BLaER1 (cell line): ENCODE measurements around the gene C12orf50.
"Not testable (repeated sequence)": the region's sequence is repeated elsewhere in the genome, so short reads cannot be mapped to it uniquely, and the experiment has no call there.

Experiments
- H3K27ac ChIP-seq: shearing (Covaris generic); formaldehyde crosslinking; 2 replicates; pipeline ENCODE4 v1.8.1; 2022
- H3K27me3 ChIP-seq: shearing (Covaris generic); formaldehyde crosslinking; 2 replicates; pipeline ENCODE4 v1.8.1; 2022
- H3K36me3 ChIP-seq: shearing (Covaris generic); formaldehyde crosslinking; 2 replicates; pipeline ENCODE4 v1.8.1; 2022
- H3K4me1 ChIP-seq: shearing (Covaris generic); formaldehyde crosslinking; 2 replicates; pipeline ENCODE4 v1.8.1; 2022
- H3K4me2 ChIP-seq: shearing (Covaris generic); formaldehyde crosslinking; 2 replicates; pipeline ENCODE4 v1.8.1; 2022
- H3K4me3 ChIP-seq: shearing (Covaris generic); formaldehyde crosslinking; 2 replicates; pipeline ENCODE4 v1.8.1; 2022
- H3K9ac ChIP-seq: shearing (Covaris generic); formaldehyde crosslinking; 2 replicates; pipeline ENCODE4 v1.8.1; 2022
- H3K9me3 ChIP-seq: shearing (Covaris generic); formaldehyde crosslinking; 2 replicates; pipeline ENCODE4 v1.8.1; 2022
- H4K20me1 ChIP-seq: shearing (Covaris generic); formaldehyde crosslinking; 2 replicates; pipeline ENCODE4 v1.8.1; 2022
- Cebpa-rat ChIP-seq: shearing (Covaris generic); IDR thresholded peaks from 2 replicates; pipeline ENCODE4 v1.8.1; 2022

Gene C12orf50

GRCh38 chr12:88036353-88036965, 7.3 kb upstream of the C12orf50 start:
- H4K20me1 ChIP-seq, result peaks cover 57% of the 10 kb centered on the region
- H3K4me1 ChIP-seq, result peaks cover 24% of the 10 kb centered on the region
- H3K4me3 ChIP-seq, result peak overlapping the region; percentile 75
- 0 out of 2 replicates have a peak overlapping the region, but pooled peaks have one; percentile 69 for H3K27ac ChIP-seq
- peak overlapping the region; percentile 80 for H3K9ac ChIP-seq
- peak overlapping the region; percentile 85 for H3K4me2 ChIP-seq
- no peak for TF ChIP-seq Cebpa-rat
- H3K9me3 ChIP-seq, result peaks cover 7% of the 10 kb centered on the region
- H3K27me3 ChIP-seq, result no peaks in the 10 kb centered on the region
- H3K36me3 ChIP-seq, result peaks cover 10% of the 10 kb centered on the region; the same call in 1 of the 2 replicates

DNA sequence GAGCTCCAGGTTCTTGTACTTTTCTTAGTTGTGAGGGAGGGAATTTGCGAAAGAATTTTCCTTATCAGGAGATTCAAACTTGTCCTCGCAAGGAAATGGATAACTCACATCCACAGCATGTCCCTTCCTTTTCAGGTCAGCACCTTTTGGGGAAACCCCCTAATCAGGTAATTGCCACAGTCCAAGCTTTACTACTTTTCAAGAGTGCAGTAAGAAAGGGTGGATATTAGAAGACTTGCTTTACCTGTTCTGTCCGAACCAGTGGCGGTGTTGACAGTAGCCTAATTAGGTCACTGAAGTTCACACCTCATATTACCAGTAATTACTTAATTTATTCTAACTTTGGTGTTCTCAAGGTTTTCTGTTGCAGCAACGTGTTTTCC, 6.7 kb upstream of the C12orf50 start:
- peaks cover 24% of the 10 kb centered on the region for H3K4me1 ChIP-seq
- H3K4me2 ChIP-seq, result peak overlapping the region; percentile 85
- TF ChIP-seq Cebpa-rat, result no peak
- H3K9ac ChIP-seq, result peak overlapping the region; percentile 80
- H3K9me3 ChIP-seq, result peaks cover 13% of the 10 kb centered on the region
- peak overlapping the region; percentile 75 for H3K4me3 ChIP-seq
- no peaks in the 10 kb centered on the region for H3K27me3 ChIP-seq
- H4K20me1 ChIP-seq, result peaks cover 52% of the 10 kb centered on the region
- H3K27ac ChIP-seq, result peak overlapping the region; percentile 69
- peaks cover 5% of the 10 kb centered on the region; the same call in 1 of the 2 replicates for H3K36me3 ChIP-seq

- Histone ChIP-seq H3K4me2 (peak overlapping the region; percentile 85), H3K27me3 (no peaks in the 10 kb centered on the region), H3K36me3 (peaks cover under 1% of the 10 kb centered on the region; the same call in 1 of the 2 replicates), H3K27ac (peak overlapping the region; percentile 69), H4K20me1 (peaks cover 47% of the 10 kb centered on the region), H3K4me1 (peaks cover 24% of the 10 kb centered on the region), H3K9ac (peak overlapping the region; percentile 80), H3K9me3 (peaks cover 18% of the 10 kb centered on the region), H3K4me3 (peak overlapping the region; percentile 75)
- TF ChIP-seq Cebpa-rat, result no peak
Observed at GRCh38 chr12:88035271-88035906, 6.2 kb upstream of the C12orf50 start.

DNA sequence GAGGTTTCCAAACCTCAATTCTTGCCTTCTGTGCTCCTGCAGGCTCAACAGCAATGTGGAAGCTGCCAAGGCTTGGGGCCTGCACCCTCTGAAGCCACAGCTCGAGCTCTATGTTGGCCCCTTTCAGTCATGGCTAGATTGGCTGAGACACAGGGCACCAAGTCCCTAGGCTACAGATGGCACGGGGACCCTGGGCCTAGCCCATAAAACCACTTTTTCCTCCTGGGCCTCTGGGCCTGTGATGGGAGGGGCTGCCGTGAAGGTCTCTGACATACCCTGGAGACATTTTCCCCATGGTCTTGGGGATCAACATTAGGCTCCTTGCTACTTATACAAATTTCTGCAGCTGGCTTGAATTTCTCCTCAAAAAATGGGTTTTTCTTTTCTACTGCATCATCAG, 2.0 kb upstream of the C12orf50 start:
- not testable (repeated sequence) for H3K36me3 ChIP-seq, H3K4me2 ChIP-seq, H3K4me1 ChIP-seq, H4K20me1 ChIP-seq, H3K4me3 ChIP-seq, H3K27ac ChIP-seq, H3K27me3 ChIP-seq, H3K9ac ChIP-seq
- peaks cover 18% of the 10 kb centered on the region for H3K9me3 ChIP-seq

GRCh38 chr12:88026196-88026595, 3.0 kb downstream of the C12orf50 start:
- H3K4me3 ChIP-seq, result no peak overlapping the region
- H4K20me1 ChIP-seq, result no peaks in the 10 kb centered on the region
- no peak for TF ChIP-seq Cebpa-rat
- H3K9me3 ChIP-seq, result peaks cover 8% of the 10 kb centered on the region
- no peaks in the 10 kb centered on the region for H3K4me1 ChIP-seq
- H3K4me2 ChIP-seq, result no peak overlapping the region
- H3K36me3 ChIP-seq, result no peaks in the 10 kb centered on the region
- H3K27ac ChIP-seq, result no peak overlapping the region
- no peak overlapping the region for H3K9ac ChIP-seq
- no peaks in the 10 kb centered on the region for H3K27me3 ChIP-seq

DNA sequence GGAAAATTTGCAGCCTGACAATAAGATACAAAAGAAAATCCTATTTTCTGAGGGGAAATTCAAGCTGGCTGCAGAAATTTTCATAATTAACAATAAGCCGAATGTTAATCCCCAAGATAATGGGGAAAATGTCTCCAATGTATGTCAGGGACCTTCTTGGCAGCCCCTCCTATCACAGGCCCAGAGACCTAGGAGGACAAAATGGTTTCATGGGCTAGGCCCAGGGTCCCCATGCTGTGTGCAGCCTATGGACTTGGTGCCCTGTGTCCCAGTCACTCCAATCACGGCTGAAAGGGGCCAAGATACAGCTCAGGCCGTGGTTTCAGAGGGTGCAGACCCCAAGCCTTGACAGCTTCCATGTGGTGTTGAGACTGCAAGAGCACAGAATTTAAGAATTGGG, 11.2 kb downstream of the C12orf50 start:
- Histone ChIP-seq H3K4me1 (no peaks in the 10 kb centered on the region), H3K27me3 (no peaks in the 10 kb centered on the region), H3K9me3 (peaks cover 30% of the 10 kb centered on the region), H3K4me3 (no peak overlapping the region), H3K9ac (no peak overlapping the region), H4K20me1 (no peaks in the 10 kb centered on the region), H3K4me2 (no peak overlapping the region), H3K36me3 (no peaks in the 10 kb centered on the region), H3K27ac (no peak overlapping the region)
- no peak for TF ChIP-seq Cebpa-rat

- Histone ChIP-seq H3K9me3 (peaks cover 30% of the 10 kb centered on the region), H4K20me1 (no peaks in the 10 kb centered on the region), H3K27ac (no peak overlapping the region), H3K4me1 (no peaks in the 10 kb centered on the region), H3K4me2 (no peak overlapping the region), H3K36me3 (no peaks in the 10 kb centered on the region), H3K9ac (no peak overlapping the region), H3K4me3 (no peak overlapping the region), H3K27me3 (no peaks in the 10 kb centered on the region)
- no peak for TF ChIP-seq Cebpa-rat
Observed at GRCh38 chr12:88015825-88016224, 13.4 kb downstream of the C12orf50 start.

- TF ChIP-seq Cebpa-rat, result no peak
- H3K4me3 ChIP-seq, result no peak overlapping the region
- H3K9ac ChIP-seq, result no peak overlapping the region
- no peak overlapping the region for H3K27ac ChIP-seq
- no peaks in the 10 kb centered on the region for H4K20me1 ChIP-seq
- no peaks in the 10 kb centered on the region for H3K9me3 ChIP-seq
- no peak overlapping the region for H3K4me2 ChIP-seq
- H3K4me1 ChIP-seq, result no peaks in the 10 kb centered on the region
- H3K36me3 ChIP-seq, result no peaks in the 10 kb centered on the region
- H3K27me3 ChIP-seq, result no peaks in the 10 kb centered on the region
Observed at GRCh38 chr12:88011755-88012154, 17.4 kb downstream of the C12orf50 start.

GRCh38 chr12:88006351-88006750, 22.9 kb downstream of the C12orf50 start:
- no peaks in the 10 kb centered on the region; the same call in 1 of the 2 replicates for H3K9me3 ChIP-seq

GRCh38 chr12:88001327-88001726, 27.9 kb downstream of the C12orf50 start:
- Histone ChIP-seq H3K4me1 (no peaks in the 10 kb centered on the region), H3K9me3 (no peaks in the 10 kb centered on the region; the same call in 1 of the 2 replicates), H3K27me3 (no peaks in the 10 kb centered on the region), H4K20me1 (no peaks in the 10 kb centered on the region), H3K4me2 (no peak overlapping the region), H3K4me3 (no peak overlapping the region), H3K9ac (no peak overlapping the region), H3K36me3 (no peaks in the 10 kb centered on the region), H3K27ac (no peak overlapping the region)
- TF ChIP-seq Cebpa-rat, result no peak

More at GRCh38 chr12:88006351-88006750, 22.9 kb downstream of the C12orf50 start:
- H3K36me3 ChIP-seq, result no peaks in the 10 kb centered on the region
- no peaks in the 10 kb centered on the region for H4K20me1 ChIP-seq
- H3K9ac ChIP-seq, result no peak overlapping the region
- no peak overlapping the region for H3K4me3 ChIP-seq
- H3K4me2 ChIP-seq, result no peak overlapping the region
- H3K27ac ChIP-seq, result no peak overlapping the region
- H3K27me3 ChIP-seq, result no peaks in the 10 kb centered on the region
- no peak for TF ChIP-seq Cebpa-rat
- no peaks in the 10 kb centered on the region for H3K4me1 ChIP-seq
